Skin epidermis (tissue), 12 donors: ENCODE results near the gene ACSF3.

ENCODE experiments used
- H3K27ac ChIP-seq, 21 experiments: fragments of 200-600 bp; sonication (generic) in 11 of 21; one replicate each; pipeline ENCODE4 v1.5.0; 2020; ENCODE audit warnings: mild to moderate bottlenecking in 3 of 21, inconsistent platforms in 2 of 21, moderate library complexity in 2 of 21
- H3K4me3 ChIP-seq, 7 experiments: fragments of 200-600 bp; sonication (generic) in 2 of 7; one replicate each; pipeline ENCODE4 v1.5.0; 2020; ENCODE audit warnings: inconsistent platforms in 2 of 7, mild to moderate bottlenecking in 2 of 7, moderate library complexity in 1 of 7

ACSF3 gene

GRCh38 chr16:89093602-89094251 is at the start of gene ACSF3:
TSS of gene ACSF3 (plus strand) at chr16:89093852. CDS start at chr16:89100682, 6,830 bp downstream.
- H3K27ac ChIP-seq, result peak within 1 kb of the TSS; percentile 45 to 89 (median 79)
- H3K4me3 ChIP-seq, result peak within 1 kb of the TSS; percentile 67 to 87 (median 81)

- Histone ChIP-seq H3K27ac (no peak overlapping the region), H3K4me3 (no peak overlapping the region)
Measured at GRCh38 chr16:89044418-89045180, 49.1 kb upstream of the ACSF3 start.

GRCh38 chr16:89045181-89045815 is 48.4 kb upstream of the ACSF3 start:
- no peak overlapping the region for H3K4me3 ChIP-seq

GRCh38 chr16:89045881-89046280 is 47.8 kb upstream of the ACSF3 start:
- no peak overlapping the region for H3K27ac ChIP-seq

More at GRCh38 chr16:89045181-89045815, 48.4 kb upstream of the ACSF3 start:
- no peak overlapping the region for H3K27ac ChIP-seq

GRCh38 chr16:89046491-89046890 is 47.2 kb upstream of the ACSF3 start:
- H3K27ac ChIP-seq, result no peak overlapping the region
- H3K4me3 ChIP-seq, result no peak overlapping the region

More at GRCh38 chr16:89045881-89046280, 47.8 kb upstream of the ACSF3 start:
- H3K4me3 ChIP-seq, result no peak overlapping the region

GRCh38 chr16:89047331-89048089 is 46.1 kb upstream of the ACSF3 start:
- H3K4me3 ChIP-seq, result no peak overlapping the region
- no peak overlapping the region for H3K27ac ChIP-seq

GRCh38 chr16:89048090-89048725 is 45.4 kb upstream of the ACSF3 start:
- Histone ChIP-seq H3K4me3 (no peak overlapping the region), H3K27ac (no peak overlapping the region)

- H3K4me3 ChIP-seq, result no peak overlapping the region
- no peak overlapping the region for H3K27ac ChIP-seq
Measured at GRCh38 chr16:89048871-89049422, 44.7 kb upstream of the ACSF3 start.

- Histone ChIP-seq H3K27ac (no peak overlapping the region), H3K4me3 (no peak overlapping the region)
Measured at GRCh38 chr16:89049484-89050118, 44.1 kb upstream of the ACSF3 start.

GRCh38 chr16:89050119-89050867 is 43.4 kb upstream of the ACSF3 start:
- Histone ChIP-seq H3K4me3 (no peak overlapping the region), H3K27ac (no peak overlapping the region)

GRCh38 chr16:89050868-89051311 is 42.8 kb upstream of the ACSF3 start:
- H3K27ac ChIP-seq, result no peak overlapping the region
- H3K4me3 ChIP-seq, result no peak overlapping the region

GRCh38 chr16:89051521-89052166 is 42.0 kb upstream of the ACSF3 start:
- Histone ChIP-seq H3K4me3 (peak overlapping the region in 3 of 7 experiments; percentile 30 to 50 (median 36)), H3K27ac (no peak overlapping the region)

- Histone ChIP-seq H3K27ac (peak overlapping the region in 8 of 21 experiments; percentile 3 to 67 (median 32)), H3K4me3 (peak overlapping the region; percentile 10 to 50 (median 18))
Measured at GRCh38 chr16:89052191-89052889, 41.3 kb upstream of the ACSF3 start.

GRCh38 chr16:89052890-89053724 is 40.5 kb upstream of the ACSF3 start:
- H3K27ac ChIP-seq, result peak overlapping the region in 10 of 21 experiments; percentile 3 to 67 (median 34)
- peak overlapping the region; percentile 10 to 50 (median 18) for H3K4me3 ChIP-seq

GRCh38 chr16:89053725-89054029 is 40.0 kb upstream of the ACSF3 start:
- Histone ChIP-seq H3K27ac (no peak overlapping the region), H3K4me3 (no peak overlapping the region)

- Histone ChIP-seq H3K4me3 (no peak overlapping the region), H3K27ac (no peak overlapping the region)
Measured at GRCh38 chr16:89054261-89054661, 39.4 kb upstream of the ACSF3 start.
